HepG2 (cell line): ENCODE data around the gene OS9. TPM values are rescaled to one million over a fixed set of nuclear protein-coding genes. Genes with fewer than 3 reads are reported as not detected.

Experiments
- CBX2 ChIP-seq, 2 experiments: fragments of 200-600 bp in 1 of 2; sonication (generic); formaldehyde crosslinking in 1 of 2; IDR thresholded peaks; 2 replicates each; pipeline versions ENCODE4 v1.7.0 to v1.8.1; 2018 to 2022; ENCODE audit warnings: low read depth in 2 of 2, low read length in 1 of 2, mild to moderate bottlenecking in 1 of 2, missing genetic modification reagents in 1 of 2
- EHMT2 ChIP-seq: fragments of 200-600 bp; sonication (generic); IDR thresholded peaks from 2 replicates; pipeline ENCODE4 v1.7.0; 2017; ENCODE audit warnings: antibody characterized with exemption, low read depth, low read length, borderline replicate concordance
- FOXC1 ChIP-seq: sonication (generic); formaldehyde crosslinking; IDR thresholded peaks from 2 replicates; pipeline ENCODE4 v1.8.0; 2022; ENCODE audit warnings: mild to moderate bottlenecking, missing genetic modification reagents, borderline replicate concordance
- GABPB1 ChIP-seq: IDR thresholded peaks from 2 replicates; pipeline ENCODE4 v1.6.1; 2016; ENCODE audit warnings: mild to moderate bottlenecking, missing genetic modification reagents, moderate library complexity, missing compliant biosample characterization
- HNRNPL ChIP-seq: fragments of 200-400 bp; formaldehyde crosslinking; IDR thresholded peaks from 2 replicates; pipeline ENCODE4 v1.6.1; 2017; ENCODE audit warnings: mild to moderate bottlenecking, low read depth, low read length
- KAT2B ChIP-seq: fragments of 150-350 bp; IDR thresholded peaks from 2 replicates; pipeline ENCODE4 v1.6.1; 2014; ENCODE audit warnings: low read depth, low read length, borderline replicate concordance
- NCOA1 ChIP-seq: sonication (generic); formaldehyde crosslinking; IDR thresholded peaks from 2 replicates; pipeline ENCODE4 v1.9.0; 2021; ENCODE audit warnings: missing genetic modification reagents
- PHF8 ChIP-seq: sonication (generic); formaldehyde crosslinking; IDR thresholded peaks from 2 replicates; pipeline ENCODE4 v1.5.0; 2020; ENCODE audit warnings: missing genetic modification reagents
- POLR2A ChIP-seq, 2 experiments: IDR thresholded peaks; 2 replicates each; pipeline ENCODE4 v1.6.1; 2011; ENCODE audit warnings: low read depth in 2 of 2, low read length in 2 of 2, mild to moderate bottlenecking in 1 of 2, moderate library complexity in 1 of 2; ENCODE audit not compliant: insufficient read depth in 1 of 2
- RFX3 ChIP-seq: IDR thresholded peaks from 2 replicates; pipeline ENCODE4 v1.6.1; 2016; ENCODE audit warnings: missing biosample characterization, missing genetic modification reagents
- SIN3A ChIP-seq: IDR thresholded peaks from 2 replicates; pipeline ENCODE4 v1.6.1; 2011; ENCODE audit warnings: low read depth, mild to moderate bottlenecking, control low read depth, low read length, borderline replicate concordance
- ZFP36L2 ChIP-seq: sonication (generic); formaldehyde crosslinking; IDR thresholded peaks from 2 replicates; pipeline ENCODE4 v1.4.0; 2020; ENCODE audit warnings: missing genetic modification reagents
- ZNF207 ChIP-seq: fragments of 450-650 bp; IDR thresholded peaks from 2 replicates; pipeline ENCODE4 v1.6.1; 2016; ENCODE audit warnings: antibody characterized with exemption, borderline replicate concordance
- ZNF430 ChIP-seq: sonication (generic); formaldehyde crosslinking; IDR thresholded peaks from 2 replicates; pipeline ENCODE4 v1.9.0; 2021; ENCODE audit warnings: mild to moderate bottlenecking, missing genetic modification reagents
- polyA plus RNA-seq, 8 experiments: library from polyadenylated mRNA; depleted of rRNA in 3 of 8; stranded (reverse) in 7 of 8; unstranded in 1 of 8; fragments of >200 nt; fragmentation: Illumina TruSeq in 4 of 8; extraction: Trizol in 4 of 8; gene quantifications; 2 replicates each; pipeline versions ENCODE4 v1.2.1 to v1.2.3, GENCODE V29; 2011 to 2016; ENCODE audit warnings: low read depth in 4 of 8, missing spikeins in 1 of 8, mixed read lengths in 1 of 8; ENCODE audit not compliant: insufficient read depth in 1 of 8
- total RNA-seq, 5 experiments: library from RNA; depleted of rRNA; stranded (reverse); fragments of >200 nt; fragmentation: Illumina TruSeq; extraction: Trizol; gene quantifications; 2 replicates each; pipeline ENCODE4 v1.2.3, GENCODE V29; 2016; ENCODE audit warnings: low read depth in 1 of 5
- TF ChIP-seq, protein P1 (sequence below): sonication (generic); formaldehyde crosslinking; IDR thresholded peaks from 2 replicates; pipeline ENCODE4 v1.4.0; 2020; ENCODE audit warnings: missing genetic modification reagents
- TF ChIP-seq, protein P2 (sequence below): sonication (generic); formaldehyde crosslinking; IDR thresholded peaks from 2 replicates; pipeline ENCODE4 v1.5.0; 2020; ENCODE audit warnings: missing genetic modification reagents
- TF ChIP-seq, protein P3 (sequence below): IDR thresholded peaks from 2 replicates; pipeline ENCODE4 v1.6.1; 2016
- TF ChIP-seq, protein P4 (sequence below): sonication (generic); formaldehyde crosslinking; IDR thresholded peaks from 2 replicates; pipeline ENCODE4 v1.5.1; 2020; ENCODE audit warnings: mild to moderate bottlenecking, missing genetic modification reagents, moderate library complexity
- TF ChIP-seq, protein P5 (sequence below): sonication (generic); formaldehyde crosslinking; IDR thresholded peaks from 2 replicates; pipeline ENCODE4 v1.4.0; 2020; ENCODE audit warnings: low read depth, mild to moderate bottlenecking, missing genetic modification reagents
- TF ChIP-seq, protein P6 (sequence below): sonication (generic); formaldehyde crosslinking; IDR thresholded peaks from 2 replicates; pipeline ENCODE4 v1.8.0; 2022; ENCODE audit warnings: mild to moderate bottlenecking, missing genetic modification reagents, borderline replicate concordance

The OS9 gene
- total and polyA plus RNA-seq, 2 of the 13 experiments (the other 11 are each of a cell fraction or from before 2014, with no cell fraction given): 156 to 206 TPM

- TF ChIP-seq EHMT2: no peak
- TF ChIP-seq HNRNPL: no peak
- peak; percentile 88 for TF ChIP-seq PHF8 (CRISPR knock-in tag)
- TF ChIP-seq, protein P1, sequence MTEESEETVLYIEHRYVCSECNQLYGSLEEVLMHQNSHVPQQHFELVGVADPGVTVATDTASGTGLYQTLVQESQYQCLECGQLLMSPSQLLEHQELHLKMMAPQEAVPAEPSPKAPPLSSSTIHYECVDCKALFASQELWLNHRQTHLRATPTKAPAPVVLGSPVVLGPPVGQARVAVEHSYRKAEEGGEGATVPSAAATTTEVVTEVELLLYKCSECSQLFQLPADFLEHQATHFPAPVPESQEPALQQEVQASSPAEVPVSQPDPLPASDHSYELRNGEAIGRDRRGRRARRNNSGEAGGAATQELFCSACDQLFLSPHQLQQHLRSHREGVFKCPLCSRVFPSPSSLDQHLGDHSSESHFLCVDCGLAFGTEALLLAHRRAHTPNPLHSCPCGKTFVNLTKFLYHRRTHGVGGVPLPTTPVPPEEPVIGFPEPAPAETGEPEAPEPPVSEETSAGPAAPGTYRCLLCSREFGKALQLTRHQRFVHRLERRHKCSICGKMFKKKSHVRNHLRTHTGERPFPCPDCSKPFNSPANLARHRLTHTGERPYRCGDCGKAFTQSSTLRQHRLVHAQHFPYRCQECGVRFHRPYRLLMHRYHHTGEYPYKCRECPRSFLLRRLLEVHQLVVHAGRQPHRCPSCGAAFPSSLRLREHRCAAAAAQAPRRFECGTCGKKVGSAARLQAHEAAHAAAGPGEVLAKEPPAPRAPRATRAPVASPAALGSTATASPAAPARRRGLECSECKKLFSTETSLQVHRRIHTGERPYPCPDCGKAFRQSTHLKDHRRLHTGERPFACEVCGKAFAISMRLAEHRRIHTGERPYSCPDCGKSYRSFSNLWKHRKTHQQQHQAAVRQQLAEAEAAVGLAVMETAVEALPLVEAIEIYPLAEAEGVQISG (CRISPR knock-in tag): peak; percentile 78
- peak; percentile 93 for TF ChIP-seq SIN3A
- TF ChIP-seq ZFP36L2 (CRISPR knock-in tag): no peak
- TF ChIP-seq, protein P2, sequence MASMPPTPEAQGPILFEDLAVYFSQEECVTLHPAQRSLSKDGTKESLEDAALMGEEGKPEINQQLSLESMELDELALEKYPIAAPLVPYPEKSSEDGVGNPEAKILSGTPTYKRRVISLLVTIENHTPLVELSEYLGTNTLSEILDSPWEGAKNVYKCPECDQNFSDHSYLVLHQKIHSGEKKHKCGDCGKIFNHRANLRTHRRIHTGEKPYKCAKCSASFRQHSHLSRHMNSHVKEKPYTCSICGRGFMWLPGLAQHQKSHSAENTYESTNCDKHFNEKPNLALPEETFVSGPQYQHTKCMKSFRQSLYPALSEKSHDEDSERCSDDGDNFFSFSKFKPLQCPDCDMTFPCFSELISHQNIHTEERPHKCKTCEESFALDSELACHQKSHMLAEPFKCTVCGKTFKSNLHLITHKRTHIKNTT (CRISPR knock-in tag): no peak
- TF ChIP-seq, protein P3, sequence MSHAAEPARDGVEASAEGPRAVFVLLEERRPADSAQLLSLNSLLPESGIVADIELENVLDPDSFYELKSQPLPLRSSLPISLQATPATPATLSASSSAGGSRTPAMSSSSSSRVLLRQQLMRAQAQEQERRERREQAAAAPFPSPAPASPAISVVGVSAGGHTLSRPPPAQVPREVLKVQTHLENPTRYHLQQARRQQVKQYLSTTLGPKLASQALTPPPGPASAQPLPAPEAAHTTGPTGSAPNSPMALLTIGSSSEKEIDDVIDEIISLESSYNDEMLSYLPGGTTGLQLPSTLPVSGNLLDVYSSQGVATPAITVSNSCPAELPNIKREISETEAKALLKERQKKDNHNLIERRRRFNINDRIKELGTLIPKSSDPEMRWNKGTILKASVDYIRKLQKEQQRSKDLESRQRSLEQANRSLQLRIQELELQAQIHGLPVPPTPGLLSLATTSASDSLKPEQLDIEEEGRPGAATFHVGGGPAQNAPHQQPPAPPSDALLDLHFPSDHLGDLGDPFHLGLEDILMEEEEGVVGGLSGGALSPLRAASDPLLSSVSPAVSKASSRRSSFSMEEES: peak; percentile 27; the same call in 1 of the 2 replicates
- no peak for TF ChIP-seq KAT2B
- TF ChIP-seq ZNF207: no peak
- no peak for TF ChIP-seq FOXC1 (CRISPR knock-in tag)
- TF ChIP-seq POLR2A (IDR thresholded peaks at IDR 0.05; ENCODE audit: insufficient read depth in 1 of 2, low read depth in 2 of 2, low read length in 2 of 2): peak; percentile 94 to 96
- 0 out of 2 replicates have a peak, but pooled peaks have one; percentile 57 for TF ChIP-seq NCOA1 (CRISPR knock-in tag)
- TF ChIP-seq RFX3 (CRISPR knock-in tag): no peak
- no peak; the same call in 1 of the 2 replicates for TF ChIP-seq ZNF430
- TF ChIP-seq, protein P4, sequence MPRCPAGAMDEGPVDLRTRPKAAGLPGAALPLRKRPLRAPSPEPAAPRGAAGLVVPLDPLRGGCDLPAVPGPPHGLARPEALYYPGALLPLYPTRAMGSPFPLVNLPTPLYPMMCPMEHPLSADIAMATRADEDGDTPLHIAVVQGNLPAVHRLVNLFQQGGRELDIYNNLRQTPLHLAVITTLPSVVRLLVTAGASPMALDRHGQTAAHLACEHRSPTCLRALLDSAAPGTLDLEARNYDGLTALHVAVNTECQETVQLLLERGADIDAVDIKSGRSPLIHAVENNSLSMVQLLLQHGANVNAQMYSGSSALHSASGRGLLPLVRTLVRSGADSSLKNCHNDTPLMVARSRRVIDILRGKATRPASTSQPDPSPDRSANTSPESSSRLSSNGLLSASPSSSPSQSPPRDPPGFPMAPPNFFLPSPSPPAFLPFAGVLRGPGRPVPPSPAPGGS: no peak
- peak; percentile 86 for TF ChIP-seq GABPB1 (CRISPR knock-in tag)
- no peak for TF ChIP-seq CBX2 (IDR thresholded peaks at IDR 0.05; ENCODE audit: low read depth, low read length)
- no peak for TF ChIP-seq CBX2 (CRISPR knock-in tag; IDR thresholded peaks at IDR 0.05; ENCODE audit: low read depth)
- TF ChIP-seq, protein P5, sequence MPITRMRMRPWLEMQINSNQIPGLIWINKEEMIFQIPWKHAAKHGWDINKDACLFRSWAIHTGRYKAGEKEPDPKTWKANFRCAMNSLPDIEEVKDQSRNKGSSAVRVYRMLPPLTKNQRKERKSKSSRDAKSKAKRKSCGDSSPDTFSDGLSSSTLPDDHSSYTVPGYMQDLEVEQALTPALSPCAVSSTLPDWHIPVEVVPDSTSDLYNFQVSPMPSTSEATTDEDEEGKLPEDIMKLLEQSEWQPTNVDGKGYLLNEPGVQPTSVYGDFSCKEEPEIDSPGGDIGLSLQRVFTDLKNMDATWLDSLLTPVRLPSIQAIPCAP (CRISPR knock-in tag): no peak
- TF ChIP-seq, protein P6, sequence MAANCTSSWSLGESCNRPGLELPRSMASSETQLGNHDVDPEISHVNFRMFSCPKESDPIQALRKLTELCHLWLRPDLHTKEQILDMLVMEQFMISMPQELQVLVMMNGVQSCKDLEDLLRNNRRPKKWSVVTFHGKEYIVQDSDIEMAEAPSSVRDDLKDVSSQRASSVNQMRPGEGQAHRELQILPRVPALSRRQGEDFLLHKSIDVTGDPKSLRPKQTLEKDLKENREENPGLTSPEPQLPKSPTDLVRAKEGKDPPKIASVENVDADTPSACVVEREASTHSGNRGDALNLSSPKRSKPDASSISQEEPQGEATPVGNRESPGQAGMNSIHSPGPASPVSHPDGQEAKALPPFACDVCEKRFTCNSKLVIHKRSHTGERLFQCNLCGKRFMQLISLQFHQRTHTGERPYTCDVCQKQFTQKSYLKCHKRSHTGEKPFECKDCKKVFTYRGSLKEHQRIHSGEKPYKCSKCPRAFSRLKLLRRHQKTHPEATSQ (CRISPR knock-in tag): no peak
Measured at GRCh38 chr12:57693659-57694458, at the start of gene OS9 (continued).
